GM23248 (cell line): ENCODE results near the gene HMSD.

ENCODE experiments used
- EZH2 ChIP-seq: fragments of 200-600 bp; sonication (generic); IDR thresholded peaks from 2 replicates; pipeline ENCODE4 v1.6.1; 2018; ENCODE audit warnings: antibody characterized with exemption, mild to moderate bottlenecking; ENCODE audit not compliant: insufficient read depth, poor library complexity, severe bottlenecking
- EZH2phosphoT487 ChIP-seq: fragments of 200-600 bp; sonication (generic); IDR thresholded peaks from 2 replicates; pipeline ENCODE4 v1.6.1; 2018; ENCODE audit warnings: antibody characterized with exemption, moderate library complexity, mild to moderate bottlenecking, low read depth; ENCODE audit not compliant: insufficient read depth

GRCh38 chr18:63906056-63906455 lies 43.0 kb upstream of the HMSD start:
- TF ChIP-seq EZH2phosphoT487: no peak
- no peak for TF ChIP-seq EZH2
